Measurements from ENCODE around the gene GPR26.

The GPR26 gene

GRCh38 chr10:123649676-123650075 is 16.5 kb upstream of the GPR26 start:
- no peak for DNase-seq

GRCh38 chr10:123651421-123652047 is 14.6 kb upstream of the GPR26 start:
- DNase-seq = no peak

GRCh38 chr10:123655751-123656150 is 10.4 kb upstream of the GPR26 start:
- no peak for DNase-seq

GRCh38 chr10:123663522-123663921 is 2.6 kb upstream of the GPR26 start:
- no peak for DNase-seq

GRCh38 chr10:123665491-123666286 is 466 bp upstream of the GPR26 start:
- DNase-seq = no peak

- no peak for DNase-seq
Measured at GRCh38 chr10:123669886-123670285, 3.7 kb downstream of the GPR26 start.

- DNase-seq = no peak
Measured at GRCh38 chr10:123673198-123673597, 7.0 kb downstream of the GPR26 start.

GRCh38 chr10:123674741-123675140 is 8.6 kb downstream of the GPR26 start:
- DNase-seq = no peak

- no peak for DNase-seq
Measured at GRCh38 chr10:123675811-123676210, 9.7 kb downstream of the GPR26 start.

GRCh38 chr10:123677556-123677955 is 11.4 kb downstream of the GPR26 start:
- no peak for DNase-seq

- no peak for DNase-seq
Measured at GRCh38 chr10:123678376-123678775, 12.2 kb downstream of the GPR26 start.

GRCh38 chr10:123681285-123681684 is 15.1 kb downstream of the GPR26 start:
- DNase-seq = no peak

- no peak for DNase-seq
Measured at GRCh38 chr10:123682477-123682876, 16.3 kb downstream of the GPR26 start.

- DNase-seq = no peak
Measured at GRCh38 chr10:123683459-123683858, 17.3 kb downstream of the GPR26 start.

- DNase-seq = no peak
Measured at GRCh38 chr10:123683865-123684264, 17.7 kb downstream of the GPR26 start.

- DNase-seq = no peak
Measured at GRCh38 chr10:123685260-123685659, 19.1 kb downstream of the GPR26 start.

- no peak for DNase-seq
Measured at GRCh38 chr10:123687758-123688157, 21.6 kb downstream of the GPR26 start.

GRCh38 chr10:123689880-123690279 is 23.7 kb downstream of the GPR26 start:
- no peak for DNase-seq

- no peak for DNase-seq
Measured at GRCh38 chr10:123703195-123703790, 37.1 kb downstream of the GPR26 start.

- DNase-seq = no peak
Measured at GRCh38 chr10:123704076-123704475, 37.9 kb downstream of the GPR26 start.

- DNase-seq = no peak
Measured at GRCh38 chr10:123704812-123705211, 38.7 kb downstream of the GPR26 start.

GRCh38 chr10:123706236-123706635 is 40.1 kb downstream of the GPR26 start:
- DNase-seq = no peak

- no peak for DNase-seq
Measured at GRCh38 chr10:123715546-123715945, 49.4 kb downstream of the GPR26 start.

- no peak for DNase-seq
Measured at GRCh38 chr10:123717336-123717735, 51.2 kb downstream of the GPR26 start.

All from NCI-H1436 (cell line).